ENCODE data around the gene SLC17A7.

DNA sequence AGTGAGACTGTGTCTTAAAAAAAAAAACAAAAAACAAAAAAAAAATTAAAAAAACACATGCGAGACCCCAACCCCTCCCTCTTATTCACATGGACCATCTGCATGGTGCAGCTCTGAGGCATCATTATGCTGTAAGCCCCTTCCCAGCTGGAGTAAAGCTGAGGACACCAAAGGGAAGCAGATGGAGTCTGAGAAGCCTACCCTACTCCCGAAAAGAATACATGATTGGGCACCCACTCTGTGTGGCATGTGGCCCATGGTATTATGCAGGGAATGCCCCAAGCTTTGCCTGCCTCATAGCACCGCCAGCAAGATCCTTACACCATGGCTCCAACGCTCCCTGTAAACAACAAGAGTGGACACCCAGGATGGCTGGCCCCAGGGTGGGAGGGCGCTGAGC is 22.8 kb downstream of the SLC17A7 start:
- TF ChIP-seq, protein P1, sequence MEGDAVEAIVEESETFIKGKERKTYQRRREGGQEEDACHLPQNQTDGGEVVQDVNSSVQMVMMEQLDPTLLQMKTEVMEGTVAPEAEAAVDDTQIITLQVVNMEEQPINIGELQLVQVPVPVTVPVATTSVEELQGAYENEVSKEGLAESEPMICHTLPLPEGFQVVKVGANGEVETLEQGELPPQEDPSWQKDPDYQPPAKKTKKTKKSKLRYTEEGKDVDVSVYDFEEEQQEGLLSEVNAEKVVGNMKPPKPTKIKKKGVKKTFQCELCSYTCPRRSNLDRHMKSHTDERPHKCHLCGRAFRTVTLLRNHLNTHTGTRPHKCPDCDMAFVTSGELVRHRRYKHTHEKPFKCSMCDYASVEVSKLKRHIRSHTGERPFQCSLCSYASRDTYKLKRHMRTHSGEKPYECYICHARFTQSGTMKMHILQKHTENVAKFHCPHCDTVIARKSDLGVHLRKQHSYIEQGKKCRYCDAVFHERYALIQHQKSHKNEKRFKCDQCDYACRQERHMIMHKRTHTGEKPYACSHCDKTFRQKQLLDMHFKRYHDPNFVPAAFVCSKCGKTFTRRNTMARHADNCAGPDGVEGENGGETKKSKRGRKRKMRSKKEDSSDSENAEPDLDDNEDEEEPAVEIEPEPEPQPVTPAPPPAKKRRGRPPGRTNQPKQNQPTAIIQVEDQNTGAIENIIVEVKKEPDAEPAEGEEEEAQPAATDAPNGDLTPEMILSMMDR (conservative IDR thresholded peaks at IDR 0.05 in 1 of 2, IDR thresholded peaks at IDR 0.05 in 1 of 2; ENCODE audit: low read depth in 1 of 2, low read length in 2 of 2): no peak
- TF ChIP-seq EZH2 (IDR thresholded peaks at IDR 0.05; ENCODE audit: low read length, missing control alignments): no peak

All from fibroblast of lung (primary cell).